HepG2 (cell line): ENCODE measurements around the gene YBX2. TPM values are rescaled to one million over a fixed set of nuclear protein-coding genes. Genes with fewer than 3 reads are reported as not detected.
A peak's percentile ranks its signal among the peaks of the same experiment; 100 is the strongest.

ENCODE experiments used
- AHR ChIP-seq: IDR thresholded peaks from 2 replicates; pipeline ENCODE4 v1.6.1; 2018; ENCODE audit warnings: missing genetic modification reagents, missing compliant biosample characterization
- AKAP8 ChIP-seq: sonication (generic); formaldehyde crosslinking; IDR thresholded peaks from 2 replicates; pipeline ENCODE4 v1.5.1; 2020; ENCODE audit warnings: mild to moderate bottlenecking, missing genetic modification reagents
- ELK4 ChIP-seq: sonication (generic); formaldehyde crosslinking; IDR thresholded peaks from 2 replicates; pipeline ENCODE4 v1.9.0; 2021; ENCODE audit warnings: missing genetic modification reagents, borderline replicate concordance
- MIER2 ChIP-seq: IDR thresholded peaks from 2 replicates; pipeline ENCODE4 v1.6.1; 2016; ENCODE audit warnings: missing biosample characterization, missing genetic modification reagents
- PCBP2 ChIP-seq: fragments of 200-400 bp; formaldehyde crosslinking; optimal IDR thresholded peaks from 2 replicates; pipeline ENCODE3; 2018; ENCODE audit warnings: low read length, low read depth; ENCODE audit not compliant: poor library complexity, severe bottlenecking
- PPARG ChIP-seq: conservative IDR thresholded peaks from 2 replicates; pipeline ENCODE4 v1.6.1; 2016; ENCODE audit warnings: missing biosample characterization, missing genetic modification reagents
- PRDM15 ChIP-seq: sonication (generic); formaldehyde crosslinking; IDR thresholded peaks from 2 replicates; pipeline ENCODE4 v1.4.0; 2020; ENCODE audit warnings: missing genetic modification reagents
- REPIN1 ChIP-seq: sonication (generic); formaldehyde crosslinking; IDR thresholded peaks from 2 replicates; pipeline ENCODE4 v1.8.0; 2022; ENCODE audit warnings: missing genetic modification reagents, low read depth, mild to moderate bottlenecking, borderline replicate concordance
- SALL2 ChIP-seq: sonication (generic); formaldehyde crosslinking; IDR thresholded peaks from 2 replicates; pipeline ENCODE4 v1.8.1; 2023; ENCODE audit warnings: mild to moderate bottlenecking, missing genetic modification reagents, inconsistent platforms
- SIX1 ChIP-seq: sonication (generic); formaldehyde crosslinking; IDR thresholded peaks from 2 replicates; pipeline ENCODE4 v1.4.0; 2020; ENCODE audit warnings: missing genetic modification reagents, borderline replicate concordance
- SNAI1 ChIP-seq: sonication (generic); formaldehyde crosslinking; IDR thresholded peaks from 2 replicates; pipeline ENCODE4 v1.5.0; 2020; ENCODE audit warnings: mild to moderate bottlenecking, missing genetic modification reagents, borderline replicate concordance
- TCF7 ChIP-seq: sonication (generic); IDR thresholded peaks from 2 replicates; pipeline ENCODE4 v1.6.1; 2016; ENCODE audit warnings: antibody characterized with exemption, low read depth
- TERF1 ChIP-seq: sonication (generic); formaldehyde crosslinking; IDR thresholded peaks from 2 replicates; pipeline ENCODE4 v1.8.0; 2022; ENCODE audit warnings: mild to moderate bottlenecking, missing genetic modification reagents, moderate library complexity
- ZBTB38 ChIP-seq: sonication (generic); formaldehyde crosslinking; IDR thresholded peaks from 2 replicates; pipeline ENCODE4 v1.5.1; 2020; ENCODE audit warnings: mild to moderate bottlenecking, missing genetic modification reagents
- ZNF136 ChIP-seq: sonication (generic); formaldehyde crosslinking; IDR thresholded peaks from 2 replicates; pipeline ENCODE4 v1.8.1; 2022; ENCODE audit warnings: low read depth, mild to moderate bottlenecking, moderate library complexity, missing genetic modification reagents
- ZNF160 ChIP-seq: sonication (generic); formaldehyde crosslinking; IDR thresholded peaks from 2 replicates; pipeline ENCODE4 v1.8.0; 2022; ENCODE audit warnings: mild to moderate bottlenecking, inconsistent platforms, missing genetic modification reagents
- ZNF468 ChIP-seq: sonication (generic); formaldehyde crosslinking; IDR thresholded peaks from 2 replicates; pipeline ENCODE4 v1.8.0; 2022; ENCODE audit warnings: mild to moderate bottlenecking, moderate library complexity, missing genetic modification reagents
- ZNF577 ChIP-seq: sonication (generic); formaldehyde crosslinking; IDR thresholded peaks from 2 replicates; pipeline ENCODE4 v1.4.0; 2020; ENCODE audit warnings: mild to moderate bottlenecking, low read depth, missing genetic modification reagents, borderline replicate concordance
- polyA plus RNA-seq, 8 experiments: library from polyadenylated mRNA; depleted of rRNA in 3 of 8; stranded (reverse) in 7 of 8; unstranded in 1 of 8; fragments of >200 nt; fragmentation: Illumina TruSeq in 4 of 8; extraction: Trizol in 4 of 8; gene quantifications; 2 replicates each; pipeline versions ENCODE4 v1.2.1 to v1.2.3, GENCODE V29; 2011 to 2016; ENCODE audit warnings: low read depth in 4 of 8, missing spikeins in 1 of 8, mixed read lengths in 1 of 8; ENCODE audit not compliant: insufficient read depth in 1 of 8
- total RNA-seq, 5 experiments: library from RNA; depleted of rRNA; stranded (reverse); fragments of >200 nt; fragmentation: Illumina TruSeq; extraction: Trizol; gene quantifications; 2 replicates each; pipeline ENCODE4 v1.2.3, GENCODE V29; 2016; ENCODE audit warnings: low read depth in 1 of 5
- TF ChIP-seq, protein P1 (sequence below): sonication (generic); formaldehyde crosslinking; conservative IDR thresholded peaks from 2 replicates; pipeline ENCODE4 v1.4.0; 2020; ENCODE audit warnings: missing genetic modification reagents

YBX2 gene
- total and polyA plus RNA-seq, 2 of the 13 experiments (the other 11 are each of a cell fraction or from before 2014, with no cell fraction given), result 0.12 to 0.22 TPM

GRCh38 chr17:7239091-7240027, 55.1 kb downstream of the YBX2 start, which contains the start of gene PHF23 (continued):
- TF ChIP-seq ELK4 (CRISPR knock-in tag) (no peak), SNAI1 (CRISPR knock-in tag) (no peak), AHR (CRISPR knock-in tag) (no peak), ZNF160 (CRISPR knock-in tag) (no peak; the same call in 1 of the 2 replicates), SALL2 (CRISPR knock-in tag) (no peak; the same call in 1 of the 2 replicates), ZBTB38 (CRISPR knock-in tag) (no peak), MIER2 (no peak), PCBP2 (no peak), PRDM15 (CRISPR knock-in tag) (0 out of 2 replicates have a peak, but pooled peaks have one; percentile 23), AKAP8 (CRISPR knock-in tag) (peak; percentile 69; the same call in 1 of the 2 replicates), SIX1 (CRISPR knock-in tag) (no peak), ZNF136 (CRISPR knock-in tag) (no peak), REPIN1 (CRISPR knock-in tag) (peak; percentile 65; the same call in 1 of the 2 replicates), TCF7 (no peak), ZNF577 (CRISPR knock-in tag) (no peak), PPARG (CRISPR knock-in tag) (no peak), TERF1 (CRISPR knock-in tag) (no peak), ZNF468 (CRISPR knock-in tag) (no peak)
- TF ChIP-seq, protein P1, sequence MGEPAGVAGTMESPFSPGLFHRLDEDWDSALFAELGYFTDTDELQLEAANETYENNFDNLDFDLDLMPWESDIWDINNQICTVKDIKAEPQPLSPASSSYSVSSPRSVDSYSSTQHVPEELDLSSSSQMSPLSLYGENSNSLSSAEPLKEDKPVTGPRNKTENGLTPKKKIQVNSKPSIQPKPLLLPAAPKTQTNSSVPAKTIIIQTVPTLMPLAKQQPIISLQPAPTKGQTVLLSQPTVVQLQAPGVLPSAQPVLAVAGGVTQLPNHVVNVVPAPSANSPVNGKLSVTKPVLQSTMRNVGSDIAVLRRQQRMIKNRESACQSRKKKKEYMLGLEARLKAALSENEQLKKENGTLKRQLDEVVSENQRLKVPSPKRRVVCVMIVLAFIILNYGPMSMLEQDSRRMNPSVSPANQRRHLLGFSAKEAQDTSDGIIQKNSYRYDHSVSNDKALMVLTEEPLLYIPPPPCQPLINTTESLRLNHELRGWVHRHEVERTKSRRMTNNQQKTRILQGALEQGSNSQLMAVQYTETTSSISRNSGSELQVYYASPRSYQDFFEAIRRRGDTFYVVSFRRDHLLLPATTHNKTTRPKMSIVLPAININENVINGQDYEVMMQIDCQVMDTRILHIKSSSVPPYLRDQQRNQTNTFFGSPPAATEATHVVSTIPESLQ (CRISPR knock-in tag), result no peak
